HG03378 (cell line): ENCODE data around the gene ZBTB25.

Experiments
- ATAC-seq: cut with Tn5 transposase; IDR thresholded peaks from one replicate; pipeline ENCODE4 v1.9.1; 2021; ENCODE audit warnings: mild to moderate bottlenecking, moderate library complexity; ENCODE audit not compliant: unreplicated experiment

ZBTB25 gene

GRCh38 chr14:64405295-64405694 lies 98.3 kb downstream of the ZBTB25 start:
- ATAC-seq = no peak

GRCh38 chr14:64401949-64402348 lies 101.7 kb downstream of the ZBTB25 start:
- no peak for ATAC-seq

DNA sequence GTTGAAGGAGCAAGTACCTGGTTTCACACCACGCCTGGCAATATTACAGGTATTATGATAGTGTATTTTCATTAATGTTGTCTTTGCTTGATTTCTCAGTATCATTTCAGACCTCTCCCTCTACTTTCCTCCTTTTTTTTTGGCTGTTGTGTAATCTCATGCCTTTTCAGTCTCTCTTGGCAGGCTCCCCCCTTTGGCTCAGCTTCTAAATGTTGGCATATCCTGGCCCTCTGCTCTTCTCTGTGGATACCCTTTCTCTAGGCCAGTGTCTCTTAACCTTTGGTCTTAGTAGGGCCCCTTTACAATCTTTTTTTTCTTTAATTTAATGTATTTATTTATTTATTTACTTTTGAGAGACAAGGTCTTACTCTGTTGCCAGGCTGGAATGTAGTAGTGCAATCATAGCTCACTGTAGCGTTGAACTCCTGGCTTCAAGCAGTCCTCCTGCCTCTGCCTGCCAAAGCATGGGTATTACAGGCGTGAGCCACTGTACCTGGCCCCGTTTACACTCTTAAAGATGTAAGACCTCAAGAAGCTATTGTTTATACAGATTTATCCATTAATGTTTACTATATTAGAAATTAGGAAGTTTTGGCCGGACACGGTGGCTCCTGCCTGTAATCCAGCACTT lies 102.7 kb downstream of the ZBTB25 start:
- no peak for ATAC-seq
